BJ (cell line): Measurements from ENCODE around the gene PPM1B. TPM values are rescaled to one million over a fixed set of nuclear protein-coding genes. Genes with fewer than 3 reads are reported as not detected.

Experiments used
- CTCF ChIA-PET: fragments of 350-600 bp; formaldehyde crosslinking; extraction: SDS; loops from one replicate; lab custom pipeline; 2021; ENCODE audit warnings: antibody characterized with exemption, inconsistent platforms; lab: Yijun Ruan, JAX
- POLR2A ChIA-PET: fragments of 300-600 bp; sonication (Branson Sonifier 250); formaldehyde crosslinking; extraction: SDS; loops from one replicate; lab custom pipeline; 2021; ENCODE audit warnings: antibody characterized with exemption; lab: Charles Lee
- DNase-seq: peaks from one replicate; pipeline ENCODE4 v3.0.0-alpha.2; 2011; ENCODE audit warnings: low read depth
- H3K27me3 ChIP-seq: 2 replicates; pipeline ENCODE4 v1.6.0; 2011; ENCODE audit warnings: low read length; ENCODE audit not compliant: control insufficient read depth, insufficient read depth
- H3K36me3 ChIP-seq: 2 replicates; pipeline ENCODE4 v1.5.1; 2011; ENCODE audit warnings: low read length; ENCODE audit not compliant: control insufficient read depth, insufficient read depth
- H3K4me3 ChIP-seq: 2 replicates; pipeline ENCODE4 v1.5.1; 2011; ENCODE audit warnings: low read depth, mild to moderate bottlenecking, control low read depth, low read length
- CTCF ChIP-seq: IDR thresholded peaks from 2 replicates; pipeline ENCODE4 v1.5.1; 2011; ENCODE audit warnings: low read depth, mild to moderate bottlenecking, control low read depth, inconsistent platforms, low read length, moderate library complexity; ENCODE audit not compliant: insufficient read depth
- polyA plus RNA-seq: library from polyadenylated mRNA; depleted of rRNA; stranded (reverse); fragments of >200 nt; gene quantifications from 2 replicates; pipeline ENCODE4 v1.2.3, GENCODE V29; 2011

The PPM1B gene
- polyA plus RNA-seq, 1 experiment: 8.2 TPM

- no peak for TF ChIP-seq CTCF
- Histone ChIP-seq H3K36me3 (peaks cover 1% of the 10 kb centered on the region; the same call in 1 of the 2 replicates), H3K27me3 (no peaks in the 10 kb centered on the region), H3K4me3 (no peak overlapping the region)
- POLR2A ChIA-PET: no interaction called here
- no peak for DNase-seq
- CTCF ChIA-PET: interaction anchor here (1.2 kb wide), 1 partner anchor 11 kb away, joined by 3 read pairs; no protein-coding TSS in a partner anchor
Measured at GRCh38 chr2:44230378-44230777, 61.7 kb downstream of the PPM1B start.

DNA sequence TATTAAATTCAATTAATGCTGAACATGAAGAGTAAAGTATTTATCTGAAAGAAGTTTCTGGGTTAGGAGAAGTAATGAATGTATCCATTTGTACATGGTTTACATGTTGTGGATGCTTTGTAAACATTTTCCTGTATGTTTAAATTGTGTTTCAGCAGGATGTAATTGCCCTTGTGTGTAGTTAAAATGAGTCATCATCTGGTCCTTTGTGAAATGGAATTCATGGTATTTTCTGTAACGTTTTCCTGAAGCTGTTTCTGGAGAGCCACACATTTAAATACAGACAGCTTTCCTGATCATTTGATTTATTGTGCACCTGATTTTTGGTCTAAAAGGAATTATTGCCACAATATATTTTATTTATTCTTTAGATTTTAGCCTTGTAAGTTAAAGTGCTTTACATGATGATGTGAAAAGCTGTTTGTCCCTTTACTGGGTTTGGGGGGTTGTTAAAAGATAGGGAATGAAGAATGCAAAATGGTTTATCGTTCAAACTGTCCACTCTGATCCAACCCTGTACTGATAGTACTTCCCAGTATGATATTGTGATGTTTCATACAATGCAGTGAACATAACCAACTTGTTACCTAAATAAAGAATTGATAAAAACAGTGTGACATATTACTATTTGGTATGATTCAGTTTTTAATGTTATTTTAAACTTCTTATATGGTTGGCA, 64.9 kb downstream of the PPM1B start:
- ChIA-PET POLR2A (no interaction called here), CTCF (interaction anchor here (1.6 to 2.6 kb wide), 2 partner anchors 11 to 13 kb away, joined by 3 to 7 read pairs; no protein-coding TSS in a partner anchor)
- no peak overlapping the region for H3K4me3 ChIP-seq
- TF ChIP-seq CTCF: no peak
- H3K36me3 ChIP-seq: no peaks in the 10 kb centered on the region
- no peaks in the 10 kb centered on the region for H3K27me3 ChIP-seq
- no peak for DNase-seq

GRCh38 chr2:44237221-44237620, 68.5 kb downstream of the PPM1B start:
- CTCF ChIA-PET: interaction anchor here (0.7 to 1.6 kb wide), 2 partner anchors 54 to 193 kb away, joined by 3 to 4 read pairs; no protein-coding TSS in a partner anchor
- no peaks in the 10 kb centered on the region for H3K27me3 ChIP-seq
- TF ChIP-seq CTCF: no peak
- no peak for DNase-seq
- H3K36me3 ChIP-seq: no peaks in the 10 kb centered on the region
- POLR2A ChIA-PET: no interaction called here
- no peak overlapping the region for H3K4me3 ChIP-seq

GRCh38 chr2:44242904-44243303, 74.2 kb downstream of the PPM1B start:
- no peaks in the 10 kb centered on the region for H3K36me3 ChIP-seq
- ChIA-PET POLR2A (no interaction called here), CTCF (interaction anchor here (1.0 to 3.5 kb wide), 8 partner anchors 27 to 714 kb away, joined by 3 to 11 read pairs (median 4); no protein-coding TSS in a partner anchor)
- no peaks in the 10 kb centered on the region for H3K27me3 ChIP-seq
- TF ChIP-seq CTCF: no peak
- DNase-seq: no peak
- no peak overlapping the region for H3K4me3 ChIP-seq

DNA sequence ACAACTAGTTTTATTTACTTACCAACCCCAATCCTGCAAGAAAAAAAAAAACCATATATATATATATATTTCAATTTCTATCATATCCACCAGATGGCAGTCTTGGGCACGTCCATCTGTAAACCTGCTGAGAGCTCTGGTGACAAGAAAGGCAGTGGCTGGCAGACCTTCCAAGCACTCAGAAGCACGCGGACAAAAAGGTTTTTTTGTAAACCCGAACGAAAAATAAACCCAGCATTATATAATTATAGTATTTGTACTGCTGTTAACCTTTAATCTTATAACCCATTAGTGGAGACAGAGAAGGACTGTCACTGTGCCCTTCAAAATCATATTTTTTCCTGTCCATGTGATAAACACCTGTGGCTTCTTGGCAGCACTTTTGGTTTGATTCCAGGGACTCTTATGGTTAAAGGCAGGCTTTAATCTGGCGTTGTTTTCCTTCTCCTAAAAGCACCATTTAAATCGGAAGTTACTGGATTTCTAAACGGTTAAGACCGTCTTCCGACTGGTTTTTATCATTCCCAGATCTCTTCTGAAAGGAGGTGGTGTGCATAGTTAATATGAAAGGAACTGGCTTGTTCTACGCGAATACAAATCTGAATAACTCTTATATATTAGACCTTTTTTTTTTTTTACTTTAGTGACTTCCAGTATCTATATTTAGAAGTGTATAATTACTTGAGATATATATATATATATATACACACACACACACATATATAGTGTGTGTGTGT, 75.6 kb downstream of the PPM1B start:
- ChIA-PET POLR2A (no interaction called here), CTCF (interaction anchor here (0.6 to 3.5 kb wide), 19 partner anchors 9 to 1543 kb away, joined by 3 to 13 read pairs (median 4); no protein-coding TSS in a partner anchor)
- TF ChIP-seq CTCF: peak; percentile 58
- H3K36me3 ChIP-seq: no peaks in the 10 kb centered on the region
- H3K27me3 ChIP-seq: no peaks in the 10 kb centered on the region
- H3K4me3 ChIP-seq: peak overlapping the region; percentile 27; the same call in 1 of the 2 replicates
- DNase-seq: no peak
